Effector memory CD4-positive, alpha-beta T cell (primary cell): ENCODE results near the gene LRRC3B.

Experiments used
- DNase-seq, 3 donors: peaks; one replicate each; pipeline ENCODE4 v3.0.0-alpha.2; 2020
- H3K27ac ChIP-seq: 2 replicates; pipeline ENCODE4 v1.7.0; 2013; ENCODE audit warnings: mild to moderate bottlenecking, low read length, moderate library complexity; ENCODE audit not compliant: insufficient read depth, poor library complexity, severe bottlenecking
- H3K27me3 ChIP-seq: replicated peaks from 2 replicates; pipeline ENCODE4 v1.7.0; 2013; ENCODE audit warnings: mild to moderate bottlenecking, low read length; ENCODE audit not compliant: insufficient read depth, control insufficient read depth, poor library complexity, severe bottlenecking
- H3K36me3 ChIP-seq: 2 replicates; pipeline ENCODE4 v1.7.0; 2013; ENCODE audit warnings: mild to moderate bottlenecking, low read length, moderate library complexity; ENCODE audit not compliant: control insufficient read depth, insufficient read depth
- H3K4me1 ChIP-seq: 2 replicates; pipeline ENCODE4 v1.7.0; 2013; ENCODE audit warnings: low read length, mild to moderate bottlenecking; ENCODE audit not compliant: control insufficient read depth, insufficient read depth, poor library complexity, severe bottlenecking
- H3K4me3 ChIP-seq: 2 replicates; pipeline ENCODE4 v1.7.0; 2013; ENCODE audit warnings: low read length, low read depth, mild to moderate bottlenecking; ENCODE audit not compliant: insufficient read depth, poor library complexity, severe bottlenecking
- H3K9me3 ChIP-seq: 2 replicates; pipeline ENCODE4 v1.7.0; 2013; ENCODE audit warnings: mild to moderate bottlenecking, low read length, moderate library complexity; ENCODE audit not compliant: control insufficient read depth

Gene LRRC3B

DNA sequence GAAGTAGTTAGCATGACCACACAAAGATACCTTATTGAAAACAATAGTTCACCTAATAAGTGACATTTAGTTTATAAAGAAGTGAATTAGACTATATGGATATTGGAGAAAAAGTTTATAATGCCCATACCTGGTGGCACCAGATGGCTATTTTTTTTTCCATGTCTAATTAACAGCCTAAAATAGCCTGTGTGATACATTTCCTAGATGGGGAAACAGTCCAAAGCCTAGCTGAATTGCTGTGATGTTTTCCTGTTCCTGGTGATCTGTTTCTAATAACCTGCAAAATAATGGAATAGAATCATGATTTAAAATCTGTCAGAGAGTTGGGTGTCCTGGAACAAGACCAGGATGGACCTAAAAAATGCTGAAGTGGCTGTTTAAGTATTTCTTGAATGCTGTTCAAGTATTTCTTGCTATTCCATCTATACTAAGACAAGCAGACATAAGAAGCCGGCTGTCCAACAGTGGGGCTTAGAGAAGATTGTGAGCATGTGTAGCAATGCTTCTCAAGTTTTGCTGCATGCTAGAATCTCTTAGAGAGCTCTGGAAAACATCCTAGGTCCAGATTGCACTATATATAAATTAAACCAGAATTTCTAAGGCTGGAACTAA lies 31.3 kb downstream of the LRRC3B start:
- H3K4me1 ChIP-seq: no peaks in the 10 kb centered on the region

DNA sequence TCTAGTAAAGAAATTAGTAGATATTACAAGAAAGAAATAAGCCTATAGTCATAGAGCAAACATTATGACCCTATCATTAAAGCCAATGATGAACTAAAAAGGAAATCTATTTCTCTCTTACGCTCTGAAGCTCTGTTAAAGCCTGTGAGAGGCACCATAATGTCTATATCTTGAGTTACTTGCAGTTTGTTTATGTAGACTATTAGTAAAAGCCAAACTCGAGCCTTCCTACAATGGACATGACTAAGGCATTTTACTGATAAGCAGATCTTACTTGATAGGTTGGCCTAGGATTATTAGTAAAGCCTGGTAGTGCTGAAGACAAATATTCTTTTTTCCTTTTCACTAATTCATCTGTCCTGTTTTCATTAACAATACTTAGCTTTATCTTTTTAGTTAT lies 32.7 kb downstream of the LRRC3B start:
- no peak for DNase-seq

More for the DNA sequence above, 31.3 kb downstream of the LRRC3B start:
- Histone ChIP-seq H3K27ac (no peak overlapping the region), H3K36me3 (no peaks in the 10 kb centered on the region), H3K9me3 (no peaks in the 10 kb centered on the region), H3K27me3 (no peaks in the 10 kb centered on the region), H3K4me3 (no peak overlapping the region)
- no peak for DNase-seq

DNA sequence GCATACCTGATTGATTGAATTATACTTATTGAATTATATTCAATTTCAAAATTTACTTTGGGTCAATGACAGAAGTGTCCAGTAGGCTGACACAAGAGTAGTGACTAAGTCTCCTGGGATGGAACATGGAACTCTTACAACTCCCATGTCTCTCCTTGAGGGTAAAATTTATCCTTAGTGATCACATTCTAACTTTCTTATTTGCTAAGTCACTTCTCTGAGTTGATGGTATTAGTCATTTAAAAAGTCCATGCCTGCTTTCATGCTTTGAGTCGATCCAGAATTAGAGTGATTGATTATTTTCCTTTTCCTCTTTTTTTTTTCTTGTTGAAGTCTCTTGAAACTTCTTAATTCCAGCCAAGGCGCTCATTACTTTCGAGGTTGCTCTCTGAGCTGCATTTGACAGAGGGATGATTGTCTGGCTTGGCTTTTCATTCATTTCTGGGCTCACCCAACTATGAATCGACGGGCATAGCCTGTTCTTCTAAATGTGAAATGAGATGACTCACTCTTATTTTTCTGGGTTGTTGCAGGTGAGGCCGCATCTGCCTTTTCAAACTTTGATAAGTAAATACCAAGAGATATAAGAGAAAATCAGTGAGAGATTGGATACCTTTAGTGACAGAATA lies 34.9 kb downstream of the LRRC3B start:
- no peak for DNase-seq
- Histone ChIP-seq H3K9me3 (no peaks in the 10 kb centered on the region), H3K27me3 (no peaks in the 10 kb centered on the region), H3K4me3 (no peak overlapping the region), H3K27ac (no peak overlapping the region), H3K36me3 (no peaks in the 10 kb centered on the region), H3K4me1 (no peaks in the 10 kb centered on the region)

More for the DNA sequence above, 32.7 kb downstream of the LRRC3B start:
- Histone ChIP-seq H3K4me3 (no peak overlapping the region), H3K4me1 (no peaks in the 10 kb centered on the region), H3K9me3 (no peaks in the 10 kb centered on the region), H3K36me3 (no peaks in the 10 kb centered on the region), H3K27ac (no peak overlapping the region), H3K27me3 (no peaks in the 10 kb centered on the region)

DNA sequence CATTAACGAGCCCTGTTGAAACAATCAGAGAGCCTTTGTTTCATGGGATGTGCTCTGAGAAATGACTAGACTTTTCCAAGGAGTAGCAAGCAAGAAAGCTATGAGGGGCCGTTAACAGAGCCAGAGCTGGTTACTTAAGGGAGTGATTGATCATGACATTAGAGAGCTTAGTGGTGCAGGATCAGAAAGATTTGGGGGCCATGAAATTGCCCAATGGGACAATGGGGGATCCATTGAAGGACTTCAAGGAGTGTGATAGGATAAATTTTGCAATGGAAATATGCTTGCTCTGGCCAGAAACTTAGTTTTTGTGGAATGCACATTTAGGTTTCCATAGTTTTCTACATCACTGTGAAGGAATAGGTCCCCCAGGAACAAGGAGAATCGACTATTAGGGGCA lies 45.6 kb downstream of the LRRC3B start:
- Histone ChIP-seq H3K4me3 (no peak overlapping the region), H3K27ac (no peak overlapping the region), H3K27me3 (no peaks in the 10 kb centered on the region), H3K36me3 (no peaks in the 10 kb centered on the region), H3K4me1 (no peaks in the 10 kb centered on the region), H3K9me3 (no peaks in the 10 kb centered on the region)
- DNase-seq: no peak

DNA sequence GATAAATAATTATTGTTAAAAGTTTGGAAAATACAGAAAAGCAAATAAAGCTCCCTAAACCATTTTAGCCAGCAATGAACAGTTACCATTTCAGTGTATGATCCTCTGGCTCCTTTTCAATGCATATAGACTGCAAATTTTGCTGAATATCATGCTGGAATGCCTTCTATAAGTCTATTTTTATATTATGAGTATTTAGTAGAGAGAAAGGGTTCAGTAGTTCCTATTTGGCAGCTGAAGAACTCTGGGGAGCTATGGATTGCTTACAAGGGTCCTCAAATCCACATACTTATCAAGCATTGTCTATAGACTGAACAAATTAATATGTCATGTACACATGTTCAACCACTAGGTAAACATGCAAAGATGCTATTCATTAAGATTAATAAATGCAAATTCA lies 46.1 kb downstream of the LRRC3B start:
- Histone ChIP-seq H3K9me3 (no peaks in the 10 kb centered on the region), H3K27me3 (no peaks in the 10 kb centered on the region), H3K4me1 (no peaks in the 10 kb centered on the region), H3K27ac (no peak overlapping the region), H3K4me3 (no peak overlapping the region), H3K36me3 (no peaks in the 10 kb centered on the region)
- no peak for DNase-seq

DNA sequence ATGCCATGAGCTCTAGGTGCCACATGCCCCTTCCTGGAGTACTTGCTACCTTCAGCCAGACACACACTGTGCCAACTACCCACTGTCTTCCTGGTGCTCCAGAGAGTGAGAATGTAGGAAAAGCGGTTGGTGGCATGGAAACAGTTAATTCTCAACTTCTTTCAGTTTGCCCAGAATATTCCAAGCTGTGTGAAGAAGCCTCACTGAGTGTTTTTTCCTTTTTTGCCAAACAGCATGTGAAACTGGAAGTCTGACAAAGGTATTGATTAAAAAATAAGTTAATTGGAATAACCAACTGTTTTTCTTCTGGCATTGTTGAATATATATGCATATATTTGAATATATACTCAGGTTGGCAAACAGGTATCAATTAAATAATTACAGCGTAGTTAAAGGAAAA lies 52.8 kb downstream of the LRRC3B start:
- Histone ChIP-seq H3K4me3 (no peak overlapping the region), H3K27ac (no peak overlapping the region), H3K36me3 (no peaks in the 10 kb centered on the region), H3K27me3 (no peaks in the 10 kb centered on the region), H3K9me3 (no peaks in the 10 kb centered on the region), H3K4me1 (no peaks in the 10 kb centered on the region)
- DNase-seq: no peak

DNA sequence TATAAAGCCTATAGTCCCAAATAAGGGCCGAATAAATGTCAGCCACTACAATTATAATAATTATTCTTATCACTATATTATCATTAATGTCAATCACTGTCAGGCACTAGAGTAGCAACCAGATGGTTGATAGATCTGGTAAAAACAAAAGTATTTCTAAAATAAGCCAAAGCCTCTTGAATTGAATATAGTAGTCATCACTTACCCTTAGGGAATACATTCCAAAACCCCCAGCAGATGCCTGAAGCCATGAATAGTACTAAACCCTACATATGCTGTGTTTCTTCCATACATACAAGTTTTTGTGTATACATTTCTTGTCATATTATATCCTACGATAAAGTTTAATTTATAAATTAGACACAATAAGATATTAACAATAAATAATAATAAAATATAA lies 59.1 kb downstream of the LRRC3B start:
- Histone ChIP-seq H3K36me3 (no peaks in the 10 kb centered on the region), H3K27ac (no peak overlapping the region), H3K4me3 (no peak overlapping the region), H3K4me1 (no peaks in the 10 kb centered on the region), H3K9me3 (no peaks in the 10 kb centered on the region), H3K27me3 (no peaks in the 10 kb centered on the region)
- no peak for DNase-seq

DNA sequence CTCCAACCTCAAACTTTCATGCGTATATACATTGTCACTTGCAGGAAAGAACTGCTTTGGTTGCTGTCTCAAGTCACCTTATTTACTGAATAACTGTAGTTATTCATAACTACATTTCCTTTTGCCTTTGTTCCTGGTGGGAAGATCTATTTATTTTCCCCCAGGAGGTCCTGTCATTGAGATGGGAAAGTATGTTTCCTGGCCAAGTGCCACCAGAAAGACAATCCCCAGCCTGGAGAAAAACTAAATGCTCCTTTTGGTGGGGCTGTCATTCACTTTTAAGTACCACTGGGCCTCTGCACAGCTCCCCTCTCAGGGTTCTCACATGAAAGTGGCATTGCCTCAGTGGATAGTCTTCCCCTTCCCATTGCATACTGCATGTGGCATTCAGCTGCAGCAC lies 59.8 kb downstream of the LRRC3B start:
- Histone ChIP-seq H3K27ac (no peak overlapping the region), H3K36me3 (no peaks in the 10 kb centered on the region), H3K4me1 (no peaks in the 10 kb centered on the region), H3K27me3 (no peaks in the 10 kb centered on the region), H3K4me3 (no peak overlapping the region), H3K9me3 (no peaks in the 10 kb centered on the region)
- DNase-seq: no peak

DNA sequence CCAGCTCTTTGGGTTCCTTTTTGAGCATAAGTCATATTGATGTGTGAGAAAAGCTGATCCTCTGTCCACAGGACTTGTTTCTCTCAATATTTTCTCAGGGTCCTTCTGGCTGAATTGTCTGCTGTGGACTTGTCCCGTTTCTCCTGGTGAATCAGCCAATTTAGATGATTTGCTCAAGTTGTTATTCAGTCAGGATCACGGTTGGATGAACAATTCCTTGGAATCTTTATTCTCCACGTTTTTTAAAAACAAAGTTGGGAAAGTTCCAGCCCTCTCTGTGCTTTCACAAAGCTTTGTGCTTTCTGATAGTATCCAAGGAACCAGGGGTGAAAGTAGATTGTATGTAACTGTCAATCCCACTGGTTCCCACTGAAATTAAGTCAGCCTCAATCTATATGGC lies 61.3 kb downstream of the LRRC3B start:
- Histone ChIP-seq H3K27me3 (no peaks in the 10 kb centered on the region), H3K36me3 (no peaks in the 10 kb centered on the region), H3K4me1 (no peaks in the 10 kb centered on the region), H3K9me3 (no peaks in the 10 kb centered on the region), H3K4me3 (no peak overlapping the region), H3K27ac (no peak overlapping the region)
- DNase-seq: no peak

DNA sequence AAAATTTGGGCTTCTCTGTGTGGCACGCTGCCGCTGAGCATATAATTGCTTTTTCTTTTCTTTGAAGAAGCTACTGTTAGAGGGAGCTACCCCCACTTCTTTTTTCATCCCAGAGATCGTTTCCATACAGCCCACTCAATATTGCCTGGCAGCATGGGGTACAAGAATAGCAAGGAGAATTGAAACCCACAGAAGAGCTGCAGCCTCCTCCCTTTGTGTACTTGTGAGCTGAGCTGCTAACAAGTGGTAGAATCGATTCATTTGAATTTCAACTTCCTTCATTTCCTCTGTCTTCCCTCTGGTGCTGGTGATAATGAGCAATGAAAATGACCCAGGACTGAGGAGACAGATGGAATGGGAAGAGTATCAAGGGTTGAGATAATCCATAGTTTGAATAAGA lies 64.9 kb downstream of the LRRC3B start:
- H3K27me3 ChIP-seq: no peaks in the 10 kb centered on the region
- H3K9me3 ChIP-seq: no peaks in the 10 kb centered on the region
- H3K4me1 ChIP-seq: no peaks in the 10 kb centered on the region
- H3K36me3 ChIP-seq: no peaks in the 10 kb centered on the region
- no peak for DNase-seq
- no peak overlapping the region for H3K4me3 ChIP-seq
- H3K27ac ChIP-seq: no peak overlapping the region
